GM23338 (cell line): ENCODE data around the gene CXADR. TPM values are rescaled to one million over a fixed set of nuclear protein-coding genes. Genes with fewer than 3 reads are reported as not detected.

Source experiments
- ATAC-seq: fragments of 200-7000 bp; cut with Tn5 transposase; 3 replicates; pipeline ENCODE4 v1.9.1; 2020
- DNase-seq: peaks from one replicate; pipeline ENCODE4 v3.0.0-alpha.2; 2015; ENCODE audit warnings: low spot score
- H2AFZ ChIP-seq: fragments of 200-600 bp; sonication (generic); 2 replicates; pipeline ENCODE4 v1.8.0; 2016; ENCODE audit warnings: antibody characterized with exemption, mild to moderate bottlenecking, moderate library complexity
- H3F3A ChIP-seq: fragments of 200-600 bp; sonication (generic); replicated peaks from 2 replicates; pipeline ENCODE4 v1.8.0; 2017; ENCODE audit warnings: antibody characterized with exemption, mixed run types, low read depth
- H3K27ac ChIP-seq: fragments of 200-600 bp; sonication (generic); 2 replicates; pipeline ENCODE4 v1.6.1; 2016; ENCODE audit warnings: low read depth
- H3K27me3 ChIP-seq: fragments of 200-600 bp; sonication (generic); 2 replicates; pipeline ENCODE4 v1.8.0; 2016; ENCODE audit warnings: mild to moderate bottlenecking, mixed run types, moderate library complexity; ENCODE audit not compliant: insufficient read depth
- H3K36me3 ChIP-seq: fragments of 200-600 bp; sonication (generic); 2 replicates; pipeline ENCODE4 v1.8.0; 2016; ENCODE audit warnings: mild to moderate bottlenecking; ENCODE audit not compliant: insufficient read depth
- H3K4me1 ChIP-seq: fragments of 200-600 bp; sonication (generic); 2 replicates; pipeline ENCODE4 v1.8.0; 2016; ENCODE audit warnings: mild to moderate bottlenecking, moderate library complexity; ENCODE audit not compliant: insufficient read depth
- H3K4me2 ChIP-seq: fragments of 200-600 bp; sonication (generic); 2 replicates; pipeline ENCODE4 v1.7.1; 2017; ENCODE audit warnings: mixed run types
- H3K4me3 ChIP-seq: fragments of 200-600 bp; sonication (generic); 2 replicates; pipeline ENCODE4 v1.6.1; 2016; ENCODE audit warnings: mixed run types
- H3K79me2 ChIP-seq: fragments of 200-600 bp; sonication (generic); replicated peaks from 2 replicates; pipeline ENCODE4 v1.8.0; 2017; ENCODE audit warnings: mild to moderate bottlenecking; ENCODE audit not compliant: insufficient read depth
- H3K9me2 ChIP-seq: fragments of 200-600 bp; sonication (generic); 2 replicates; pipeline ENCODE4 v1.8.0; 2017; ENCODE audit not compliant: insufficient read depth
- H4K20me1 ChIP-seq: fragments of 200-600 bp; sonication (generic); replicated peaks from 2 replicates; pipeline ENCODE4 v1.8.0; 2017; ENCODE audit warnings: mild to moderate bottlenecking; ENCODE audit not compliant: insufficient read depth
- H3K27ac Mint-ChIP-seq: 2 replicates; pipeline ENCODE4 v1.8.0; 2020; ENCODE audit warnings: inconsistent platforms, mild to moderate bottlenecking, moderate library complexity, mixed read lengths
- H3K27me3 Mint-ChIP-seq: 3 replicates; pipeline ENCODE4 v1.8.0; 2022; ENCODE audit warnings: low read depth, mild to moderate bottlenecking, moderate library complexity, mixed read lengths, inconsistent platforms; ENCODE audit not compliant: insufficient read depth, poor library complexity
- H3K36me3 Mint-ChIP-seq: 3 replicates; pipeline ENCODE4 v1.8.0; 2021; ENCODE audit warnings: low read depth, mild to moderate bottlenecking, inconsistent platforms, moderate library complexity, mixed read lengths
- H3K4me1 Mint-ChIP-seq: 3 replicates; pipeline ENCODE4 v1.8.0; 2020; ENCODE audit warnings: mild to moderate bottlenecking, inconsistent platforms, mixed read lengths
- H3K4me3 Mint-ChIP-seq: 3 replicates; pipeline ENCODE4 v1.8.0; 2021; ENCODE audit warnings: moderate library complexity, mild to moderate bottlenecking, inconsistent platforms, mixed read lengths
- H3K9me3 Mint-ChIP-seq: 3 replicates; pipeline ENCODE4 v1.8.0; 2020; ENCODE audit warnings: moderate library complexity, mild to moderate bottlenecking, inconsistent platforms, mixed read lengths
- CREB1 ChIP-seq: fragments of 250-450 bp; sonication (Bioruptor Pico); IDR thresholded peaks from 2 replicates; pipeline ENCODE4 v1.5.0; 2020; ENCODE audit warnings: low read depth, mild to moderate bottlenecking, moderate library complexity
- EZH2 ChIP-seq: fragments of 200-600 bp; sonication (generic); IDR thresholded peaks from one replicate; pipeline ENCODE4 v1.8.0; 2017; ENCODE audit warnings: antibody characterized with exemption, mild to moderate bottlenecking, low read depth; ENCODE audit not compliant: unreplicated experiment
- EZH2phosphoT487 ChIP-seq: fragments of 200-600 bp; sonication (generic); IDR thresholded peaks from one replicate; pipeline ENCODE4 v1.8.1; 2018; ENCODE audit warnings: antibody characterized with exemption; ENCODE audit not compliant: unreplicated experiment
- JUNB ChIP-seq: IDR thresholded peaks from one replicate; pipeline ENCODE4 v1.6.1; 2016; ENCODE audit warnings: antibody characterized with exemption; ENCODE audit not compliant: unreplicated experiment
- NANOG ChIP-seq: IDR thresholded peaks from 2 replicates; pipeline ENCODE4 v1.6.1; 2016; ENCODE audit warnings: antibody characterized with exemption, borderline replicate concordance
- POLR2AphosphoS5 ChIP-seq: IDR thresholded peaks from 2 replicates; pipeline ENCODE4 v1.6.1; 2016; ENCODE audit warnings: antibody characterized with exemption, low read depth
- STAT1 ChIP-seq: IDR thresholded peaks from one replicate; pipeline ENCODE4 v1.6.1; 2016; ENCODE audit warnings: antibody characterized with exemption; ENCODE audit not compliant: unreplicated experiment
- ZNF114 ChIP-seq: fragments of 250-450 bp; sonication (Bioruptor Pico); IDR thresholded peaks from 2 replicates; pipeline ENCODE4 v1.5.0; 2020; ENCODE audit warnings: mild to moderate bottlenecking, moderate library complexity
- ZNF331 ChIP-seq: fragments of 250-450 bp; sonication (Bioruptor Pico); IDR thresholded peaks from 2 replicates; pipeline ENCODE4 v1.5.0; 2020; ENCODE audit warnings: low read depth, mild to moderate bottlenecking, moderate library complexity
- polyA plus RNA-seq: library from polyadenylated mRNA; unstranded; fragments of >200 nt; fragmentation: Nextera tagmentation; extraction: Ambion mirVana; gene quantifications from 2 replicates; pipeline ENCODE4 v1.2.1, GENCODE V29; 2016
- total RNA-seq: library from RNA; depleted of rRNA; stranded (reverse); fragments of >200 nt; shearing (Covaris generic); gene quantifications from 2 replicates; pipeline ENCODE4 v1.2.3, GENCODE V29; 2014
- TF ChIP-seq, protein P1 (sequence below), 2 experiments: fragments of 200-600 bp in 1 of 2; sonication (generic) in 1 of 2; conservative IDR thresholded peaks; 2 replicates each; pipeline versions ENCODE4 v1.5.1 to v1.6.1; 2016 to 2017; ENCODE audit warnings: antibody characterized with exemption in 2 of 2, low read depth in 2 of 2, mild to moderate bottlenecking in 2 of 2, moderate library complexity in 1 of 2
- TF ChIP-seq, protein P2 (sequence below): IDR thresholded peaks from one replicate; pipeline ENCODE4 v1.6.1; 2018; ENCODE audit warnings: antibody characterized with exemption; ENCODE audit not compliant: unreplicated experiment
- TF ChIP-seq, protein P3 (sequence below): fragments of 250-450 bp; sonication (Bioruptor Pico); IDR thresholded peaks from 2 replicates; pipeline ENCODE4 v1.5.0; 2020; ENCODE audit warnings: mild to moderate bottlenecking, moderate library complexity
- TF ChIP-seq, protein P4 (sequence below): IDR thresholded peaks from 2 replicates; pipeline ENCODE4 v1.6.1; 2016; ENCODE audit warnings: antibody characterized with exemption

Gene CXADR
- total and polyA plus RNA-seq, 2 experiments from 2014 or later = 126 to 207 TPM

DNA sequence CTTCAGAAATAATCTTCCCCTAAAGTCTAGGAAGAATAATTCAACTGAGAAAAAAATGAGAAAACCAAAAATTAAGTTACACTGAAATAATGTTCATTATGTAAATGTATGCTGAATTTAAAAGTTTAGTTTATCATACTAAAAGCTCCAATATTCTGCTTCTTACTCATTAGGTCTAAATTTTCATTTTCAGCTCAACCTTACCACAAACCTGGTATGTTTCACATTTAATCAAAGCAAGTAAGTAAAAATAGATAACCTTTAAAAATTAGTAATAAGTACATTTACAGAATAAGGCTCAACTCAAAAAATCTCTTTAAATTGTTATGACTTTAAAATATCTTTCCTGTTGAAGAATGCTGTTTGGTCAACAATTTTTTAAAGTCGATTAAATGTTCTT is 84.8 kb downstream of the CXADR start:
- H3K4me1 Mint-ChIP-seq = no peaks in the 10 kb centered on the region
- H3K9me2 ChIP-seq = no peaks in the 10 kb centered on the region
- H3K9me3 Mint-ChIP-seq = no peaks in the 10 kb centered on the region
- H3K4me1 ChIP-seq = no peaks in the 10 kb centered on the region
- no peak for ATAC-seq
- DNase-seq = no peak
- no peak for TF ChIP-seq JUNB
- no peak for TF ChIP-seq CREB1
- no peak for TF ChIP-seq STAT1
- TF ChIP-seq EZH2phosphoT487 = no peak
- TF ChIP-seq, protein P1, sequence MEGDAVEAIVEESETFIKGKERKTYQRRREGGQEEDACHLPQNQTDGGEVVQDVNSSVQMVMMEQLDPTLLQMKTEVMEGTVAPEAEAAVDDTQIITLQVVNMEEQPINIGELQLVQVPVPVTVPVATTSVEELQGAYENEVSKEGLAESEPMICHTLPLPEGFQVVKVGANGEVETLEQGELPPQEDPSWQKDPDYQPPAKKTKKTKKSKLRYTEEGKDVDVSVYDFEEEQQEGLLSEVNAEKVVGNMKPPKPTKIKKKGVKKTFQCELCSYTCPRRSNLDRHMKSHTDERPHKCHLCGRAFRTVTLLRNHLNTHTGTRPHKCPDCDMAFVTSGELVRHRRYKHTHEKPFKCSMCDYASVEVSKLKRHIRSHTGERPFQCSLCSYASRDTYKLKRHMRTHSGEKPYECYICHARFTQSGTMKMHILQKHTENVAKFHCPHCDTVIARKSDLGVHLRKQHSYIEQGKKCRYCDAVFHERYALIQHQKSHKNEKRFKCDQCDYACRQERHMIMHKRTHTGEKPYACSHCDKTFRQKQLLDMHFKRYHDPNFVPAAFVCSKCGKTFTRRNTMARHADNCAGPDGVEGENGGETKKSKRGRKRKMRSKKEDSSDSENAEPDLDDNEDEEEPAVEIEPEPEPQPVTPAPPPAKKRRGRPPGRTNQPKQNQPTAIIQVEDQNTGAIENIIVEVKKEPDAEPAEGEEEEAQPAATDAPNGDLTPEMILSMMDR (conservative IDR thresholded peaks at IDR 0.05; ENCODE audit: low read depth in 2 of 2) = no peak
- TF ChIP-seq, protein P2, sequence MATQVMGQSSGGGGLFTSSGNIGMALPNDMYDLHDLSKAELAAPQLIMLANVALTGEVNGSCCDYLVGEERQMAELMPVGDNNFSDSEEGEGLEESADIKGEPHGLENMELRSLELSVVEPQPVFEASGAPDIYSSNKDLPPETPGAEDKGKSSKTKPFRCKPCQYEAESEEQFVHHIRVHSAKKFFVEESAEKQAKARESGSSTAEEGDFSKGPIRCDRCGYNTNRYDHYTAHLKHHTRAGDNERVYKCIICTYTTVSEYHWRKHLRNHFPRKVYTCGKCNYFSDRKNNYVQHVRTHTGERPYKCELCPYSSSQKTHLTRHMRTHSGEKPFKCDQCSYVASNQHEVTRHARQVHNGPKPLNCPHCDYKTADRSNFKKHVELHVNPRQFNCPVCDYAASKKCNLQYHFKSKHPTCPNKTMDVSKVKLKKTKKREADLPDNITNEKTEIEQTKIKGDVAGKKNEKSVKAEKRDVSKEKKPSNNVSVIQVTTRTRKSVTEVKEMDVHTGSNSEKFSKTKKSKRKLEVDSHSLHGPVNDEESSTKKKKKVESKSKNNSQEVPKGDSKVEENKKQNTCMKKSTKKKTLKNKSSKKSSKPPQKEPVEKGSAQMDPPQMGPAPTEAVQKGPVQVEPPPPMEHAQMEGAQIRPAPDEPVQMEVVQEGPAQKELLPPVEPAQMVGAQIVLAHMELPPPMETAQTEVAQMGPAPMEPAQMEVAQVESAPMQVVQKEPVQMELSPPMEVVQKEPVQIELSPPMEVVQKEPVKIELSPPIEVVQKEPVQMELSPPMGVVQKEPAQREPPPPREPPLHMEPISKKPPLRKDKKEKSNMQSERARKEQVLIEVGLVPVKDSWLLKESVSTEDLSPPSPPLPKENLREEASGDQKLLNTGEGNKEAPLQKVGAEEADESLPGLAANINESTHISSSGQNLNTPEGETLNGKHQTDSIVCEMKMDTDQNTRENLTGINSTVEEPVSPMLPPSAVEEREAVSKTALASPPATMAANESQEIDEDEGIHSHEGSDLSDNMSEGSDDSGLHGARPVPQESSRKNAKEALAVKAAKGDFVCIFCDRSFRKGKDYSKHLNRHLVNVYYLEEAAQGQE = no peak
- TF ChIP-seq, protein P3, sequence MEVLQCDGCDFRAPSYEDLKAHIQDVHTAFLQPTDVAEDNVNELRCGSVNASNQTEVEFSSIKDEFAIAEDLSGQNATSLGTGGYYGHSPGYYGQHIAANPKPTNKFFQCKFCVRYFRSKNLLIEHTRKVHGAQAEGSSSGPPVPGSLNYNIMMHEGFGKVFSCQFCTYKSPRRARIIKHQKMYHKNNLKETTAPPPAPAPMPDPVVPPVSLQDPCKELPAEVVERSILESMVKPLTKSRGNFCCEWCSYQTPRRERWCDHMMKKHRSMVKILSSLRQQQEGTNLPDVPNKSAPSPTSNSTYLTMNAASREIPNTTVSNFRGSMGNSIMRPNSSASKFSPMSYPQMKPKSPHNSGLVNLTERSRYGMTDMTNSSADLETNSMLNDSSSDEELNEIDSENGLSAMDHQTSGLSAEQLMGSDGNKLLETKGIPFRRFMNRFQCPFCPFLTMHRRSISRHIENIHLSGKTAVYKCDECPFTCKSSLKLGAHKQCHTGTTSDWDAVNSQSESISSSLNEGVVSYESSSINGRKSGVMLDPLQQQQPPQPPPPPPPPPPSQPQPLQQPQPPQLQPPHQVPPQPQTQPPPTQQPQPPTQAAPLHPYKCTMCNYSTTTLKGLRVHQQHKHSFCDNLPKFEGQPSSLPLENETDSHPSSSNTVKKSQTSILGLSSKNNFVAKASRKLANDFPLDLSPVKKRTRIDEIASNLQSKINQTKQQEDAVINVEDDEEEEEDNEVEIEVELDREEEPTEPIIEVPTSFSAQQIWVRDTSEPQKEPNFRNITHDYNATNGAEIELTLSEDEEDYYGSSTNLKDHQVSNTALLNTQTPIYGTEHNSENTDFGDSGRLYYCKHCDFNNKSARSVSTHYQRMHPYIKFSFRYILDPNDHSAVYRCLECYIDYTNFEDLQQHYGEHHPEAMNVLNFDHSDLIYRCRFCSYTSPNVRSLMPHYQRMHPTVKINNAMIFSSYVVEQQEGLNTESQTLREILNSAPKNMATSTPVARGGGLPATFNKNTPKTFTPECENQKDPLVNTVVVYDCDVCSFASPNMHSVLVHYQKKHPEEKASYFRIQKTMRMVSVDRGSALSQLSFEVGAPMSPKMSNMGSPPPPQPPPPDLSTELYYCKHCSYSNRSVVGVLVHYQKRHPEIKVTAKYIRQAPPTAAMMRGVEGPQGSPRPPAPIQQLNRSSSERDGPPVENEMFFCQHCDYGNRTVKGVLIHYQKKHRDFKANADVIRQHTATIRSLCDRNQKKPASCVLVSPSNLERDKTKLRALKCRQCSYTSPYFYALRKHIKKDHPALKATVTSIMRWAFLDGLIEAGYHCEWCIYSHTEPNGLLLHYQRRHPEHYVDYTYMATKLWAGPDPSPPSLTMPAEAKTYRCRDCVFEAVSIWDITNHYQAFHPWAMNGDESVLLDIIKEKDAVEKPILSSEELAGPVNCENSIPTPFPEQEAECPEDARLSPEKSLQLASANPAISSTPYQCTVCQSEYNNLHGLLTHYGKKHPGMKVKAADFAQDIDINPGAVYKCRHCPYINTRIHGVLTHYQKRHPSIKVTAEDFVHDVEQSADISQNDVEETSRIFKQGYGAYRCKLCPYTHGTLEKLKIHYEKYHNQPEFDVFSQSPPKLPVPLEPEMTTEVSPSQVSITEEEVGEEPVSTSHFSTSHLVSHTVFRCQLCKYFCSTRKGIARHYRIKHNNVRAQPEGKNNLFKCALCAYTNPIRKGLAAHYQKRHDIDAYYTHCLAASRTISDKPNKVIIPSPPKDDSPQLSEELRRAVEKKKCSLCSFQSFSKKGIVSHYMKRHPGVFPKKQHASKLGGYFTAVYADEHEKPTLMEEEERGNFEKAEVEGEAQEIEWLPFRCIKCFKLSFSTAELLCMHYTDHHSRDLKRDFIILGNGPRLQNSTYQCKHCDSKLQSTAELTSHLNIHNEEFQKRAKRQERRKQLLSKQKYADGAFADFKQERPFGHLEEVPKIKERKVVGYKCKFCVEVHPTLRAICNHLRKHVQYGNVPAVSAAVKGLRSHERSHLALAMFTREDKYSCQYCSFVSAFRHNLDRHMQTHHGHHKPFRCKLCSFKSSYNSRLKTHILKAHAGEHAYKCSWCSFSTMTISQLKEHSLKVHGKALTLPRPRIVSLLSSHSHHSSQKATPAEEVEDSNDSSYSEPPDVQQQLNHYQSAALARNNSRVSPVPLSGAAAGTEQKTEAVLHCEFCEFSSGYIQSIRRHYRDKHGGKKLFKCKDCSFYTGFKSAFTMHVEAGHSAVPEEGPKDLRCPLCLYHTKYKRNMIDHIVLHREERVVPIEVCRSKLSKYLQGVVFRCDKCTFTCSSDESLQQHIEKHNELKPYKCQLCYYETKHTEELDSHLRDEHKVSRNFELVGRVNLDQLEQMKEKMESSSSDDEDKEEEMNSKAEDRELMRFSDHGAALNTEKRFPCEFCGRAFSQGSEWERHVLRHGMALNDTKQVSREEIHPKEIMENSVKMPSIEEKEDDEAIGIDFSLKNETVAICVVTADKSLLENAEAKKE = no peak
- TF ChIP-seq EZH2 = no peak
- TF ChIP-seq ZNF331 (CRISPR knock-in tag) = no peak
- TF ChIP-seq POLR2AphosphoS5 = no peak
- TF ChIP-seq NANOG = no peak
- no peak for TF ChIP-seq ZNF114
- TF ChIP-seq, protein P4, sequence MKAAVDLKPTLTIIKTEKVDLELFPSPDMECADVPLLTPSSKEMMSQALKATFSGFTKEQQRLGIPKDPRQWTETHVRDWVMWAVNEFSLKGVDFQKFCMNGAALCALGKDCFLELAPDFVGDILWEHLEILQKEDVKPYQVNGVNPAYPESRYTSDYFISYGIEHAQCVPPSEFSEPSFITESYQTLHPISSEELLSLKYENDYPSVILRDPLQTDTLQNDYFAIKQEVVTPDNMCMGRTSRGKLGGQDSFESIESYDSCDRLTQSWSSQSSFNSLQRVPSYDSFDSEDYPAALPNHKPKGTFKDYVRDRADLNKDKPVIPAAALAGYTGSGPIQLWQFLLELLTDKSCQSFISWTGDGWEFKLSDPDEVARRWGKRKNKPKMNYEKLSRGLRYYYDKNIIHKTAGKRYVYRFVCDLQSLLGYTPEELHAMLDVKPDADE = no peak
- no peak overlapping the region for H3K4me3 ChIP-seq
- H3K27me3 Mint-ChIP-seq = no peaks in the 10 kb centered on the region
- H3K4me3 Mint-ChIP-seq = no peak overlapping the region
- no peak overlapping the region for H3K4me2 ChIP-seq
- H3K36me3 ChIP-seq = peaks cover 35% of the 10 kb centered on the region; the same call in 1 of the 2 replicates
- no peak overlapping the region for H3K27ac Mint-ChIP-seq
- no peaks in the 10 kb centered on the region for H3F3A ChIP-seq
- no peaks in the 10 kb centered on the region for H3K79me2 ChIP-seq
- no peak overlapping the region for H3K27ac ChIP-seq
- peaks cover 69% of the 10 kb centered on the region for H3K36me3 Mint-ChIP-seq
- H4K20me1 ChIP-seq = peaks cover 5% of the 10 kb centered on the region; the same call in 1 of the 2 replicates
- no peak overlapping the region for H2AFZ ChIP-seq
- no peaks in the 10 kb centered on the region for H3K27me3 ChIP-seq
